Measurements from ENCODE around the gene SIL1.

The SIL1 gene

DNA sequence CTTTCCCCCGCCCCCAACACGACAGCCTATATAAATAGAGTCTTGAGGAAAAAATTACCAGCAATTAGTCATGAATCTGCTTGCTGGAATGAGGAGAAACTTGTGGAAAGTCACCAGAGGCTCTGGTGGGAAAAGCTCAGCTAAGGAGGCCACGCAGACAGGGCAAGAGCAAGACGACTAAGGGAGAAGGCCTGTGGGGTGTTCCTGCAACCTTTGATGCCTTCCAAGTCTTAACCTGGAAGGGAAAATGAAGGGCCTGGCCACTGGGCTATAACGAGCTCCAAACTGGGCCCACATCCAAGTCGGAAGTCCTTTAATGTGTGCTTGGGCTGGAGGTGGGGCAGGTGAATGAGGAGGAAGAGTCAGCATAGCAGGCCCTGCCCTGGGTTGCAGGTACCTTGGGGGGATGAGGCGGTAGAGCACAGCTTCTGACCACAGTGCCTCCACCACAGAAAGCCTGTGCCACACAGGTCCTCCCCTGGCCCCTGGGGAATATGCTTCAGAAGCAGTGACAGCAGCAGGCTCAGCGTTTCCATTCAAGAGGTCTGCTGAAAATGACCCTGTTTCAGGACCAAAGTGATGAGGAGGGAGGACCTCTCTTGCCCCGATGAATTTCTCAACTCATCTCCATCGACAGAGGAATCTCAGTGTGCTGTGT lies 230.2 kb downstream of the SIL1 start:
- DNase-seq (ENCODE audit: insufficient read length, low spot score) (no peak), FAIRE-seq (no peak)

DNA sequence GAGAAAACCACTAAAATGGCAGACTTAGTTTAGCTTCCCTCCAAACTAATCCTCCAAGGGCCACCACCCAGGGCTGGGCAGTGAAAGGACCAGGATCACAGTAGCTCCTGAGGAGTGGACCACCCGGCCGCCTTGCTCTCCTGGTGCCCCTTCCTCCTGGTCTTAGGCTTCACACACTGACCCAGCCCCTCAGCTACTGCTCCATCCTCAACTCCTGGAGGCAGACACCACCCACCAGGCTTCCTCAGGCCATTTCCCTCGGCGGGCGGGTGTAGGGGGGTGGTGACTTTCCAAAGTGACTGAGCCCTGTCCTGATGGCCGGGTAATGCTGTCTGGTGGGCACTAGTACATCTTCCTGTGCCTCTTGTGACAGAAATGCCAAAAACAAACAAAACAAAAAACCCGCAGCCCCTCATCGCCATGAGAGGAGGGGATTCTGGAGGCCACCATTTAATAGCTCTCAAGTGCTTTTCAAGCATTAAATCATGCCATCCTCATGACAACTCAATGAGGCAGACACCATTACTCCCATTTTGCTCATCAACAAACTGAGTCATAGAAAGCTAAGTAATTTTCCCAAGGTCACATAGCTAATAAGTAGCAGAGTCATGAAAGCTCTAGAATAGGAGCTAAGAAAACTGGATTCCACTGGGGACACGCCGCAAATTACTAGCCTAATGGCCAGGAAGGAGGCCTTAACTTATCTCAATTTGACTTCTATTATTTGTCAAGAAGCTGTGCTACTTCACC lies 231.8 kb downstream of the SIL1 start:
- DNase-seq (ENCODE audit: insufficient read length, low spot score), result no peak
- no peak for FAIRE-seq

DNA sequence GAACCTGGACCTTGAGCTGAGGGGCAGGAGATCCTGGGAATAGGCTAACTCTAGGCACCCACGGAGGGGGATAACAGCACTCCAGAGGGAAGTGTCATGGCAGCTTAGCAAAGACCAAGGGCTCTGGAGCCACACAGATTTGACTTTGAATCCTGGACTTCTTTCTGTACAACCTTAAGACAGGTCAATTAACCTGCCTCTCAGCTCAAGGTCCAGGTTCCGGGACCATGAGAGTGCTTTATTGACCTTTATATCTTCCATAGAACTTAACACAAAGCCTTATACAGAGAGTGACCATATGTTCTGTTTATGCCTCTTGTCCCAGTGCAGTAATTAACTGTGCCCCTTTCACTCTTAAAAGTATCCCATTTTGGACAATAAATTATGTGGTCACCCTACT lies 232.5 kb downstream of the SIL1 start:
- no peak for FAIRE-seq

DNA sequence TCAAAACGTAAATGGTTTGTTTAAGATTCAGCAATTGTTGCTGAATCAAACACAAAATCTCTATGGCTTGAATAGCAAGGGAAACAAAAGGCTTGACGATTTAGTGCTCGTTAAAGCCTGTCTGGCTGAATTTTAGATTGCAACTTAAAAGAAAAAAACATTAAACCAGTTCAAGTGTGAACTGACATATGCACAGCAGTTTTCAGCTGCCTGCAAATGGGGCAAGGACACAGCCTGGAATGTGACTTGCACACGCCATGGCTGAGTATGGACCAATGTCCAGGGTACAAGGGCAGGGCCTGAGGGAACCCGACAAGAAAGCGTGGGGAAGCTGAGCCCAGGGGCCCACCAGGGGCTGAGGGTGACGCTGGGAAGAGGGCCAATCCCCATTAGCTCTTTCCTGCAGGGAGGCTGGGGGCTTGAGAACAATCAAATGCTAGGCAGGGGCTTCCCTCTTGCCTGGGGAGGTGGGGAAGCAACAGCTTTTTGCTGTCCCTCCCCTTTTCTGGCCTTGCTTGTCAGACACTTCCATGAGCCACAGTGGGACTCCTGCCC lies 233.4 kb downstream of the SIL1 start:
- no peak for DNase-seq (ENCODE audit: insufficient read length, low spot score)
- peak; percentile 23 for FAIRE-seq

More for the DNA sequence above, 232.5 kb downstream of the SIL1 start:
- DNase-seq (ENCODE audit: insufficient read length, low spot score), result no peak

DNA sequence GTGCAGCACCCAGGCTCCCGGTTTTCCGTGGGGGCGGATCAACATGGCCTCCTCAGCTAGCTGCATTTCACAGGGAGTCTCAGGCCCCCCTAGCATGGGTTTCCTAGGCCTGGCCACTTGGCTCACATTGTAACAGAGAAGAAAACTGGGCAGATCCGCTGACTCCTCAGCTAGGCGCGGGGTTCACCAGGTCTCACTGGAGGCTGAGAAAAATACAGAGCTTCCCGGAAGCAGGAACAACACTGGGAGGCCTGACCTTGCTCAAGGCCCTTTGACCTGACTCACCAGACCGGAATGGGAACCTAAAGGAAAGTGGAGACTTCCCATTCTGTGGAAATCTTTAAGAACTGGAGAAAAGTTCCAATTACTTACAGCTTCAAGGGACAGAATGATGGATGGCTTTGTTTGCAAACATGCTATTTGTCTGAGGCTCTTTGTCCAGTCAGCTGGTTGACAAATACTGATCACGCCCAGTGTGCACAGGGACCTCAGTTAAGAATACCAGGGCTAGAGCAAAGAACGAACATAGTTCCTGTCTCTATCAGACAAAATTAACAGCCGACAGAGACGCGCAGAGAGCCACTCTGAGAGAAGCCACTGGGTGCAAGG lies 234.3 kb downstream of the SIL1 start:
- DNase-seq (ENCODE audit: insufficient read length, low spot score) (no peak), FAIRE-seq (no peak)

DNA sequence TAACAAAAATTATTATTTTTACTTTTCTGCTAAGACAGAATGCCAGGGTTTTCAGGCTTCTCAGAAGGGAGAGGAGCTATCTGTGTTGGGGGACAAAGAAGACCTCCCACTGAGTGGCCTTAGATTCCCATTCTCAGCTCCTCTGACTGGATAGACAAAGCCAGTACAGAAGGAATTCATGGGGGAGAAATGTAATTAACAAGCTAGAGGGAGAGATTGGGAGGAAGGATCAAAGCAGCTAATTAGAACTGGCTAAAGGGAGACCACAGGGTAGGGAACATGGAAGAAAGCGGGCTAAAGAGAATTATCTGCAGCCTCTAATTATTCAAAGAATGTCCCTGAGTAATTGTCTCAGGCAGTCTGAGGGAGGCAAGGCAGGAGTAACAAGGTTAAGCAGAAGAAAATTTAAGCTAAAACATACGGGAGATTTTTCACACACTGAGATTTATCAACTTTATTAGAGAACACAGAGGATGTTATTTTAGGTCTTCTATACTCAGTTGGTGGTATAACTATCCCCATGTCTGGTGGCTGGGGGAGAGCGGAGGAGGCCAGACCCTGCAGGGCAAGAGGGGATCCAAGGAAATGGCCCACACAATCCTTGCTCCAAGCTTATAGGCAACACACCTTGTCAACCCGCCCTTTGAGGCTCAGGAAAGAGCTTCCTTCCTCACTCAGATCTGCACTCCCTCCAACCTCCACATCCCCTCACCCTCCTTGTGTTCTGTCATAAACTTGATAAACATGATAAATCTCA lies 235.4 kb downstream of the SIL1 start:
- FAIRE-seq (no peak), DNase-seq (ENCODE audit: insufficient read length, low spot score) (no peak)

DNA sequence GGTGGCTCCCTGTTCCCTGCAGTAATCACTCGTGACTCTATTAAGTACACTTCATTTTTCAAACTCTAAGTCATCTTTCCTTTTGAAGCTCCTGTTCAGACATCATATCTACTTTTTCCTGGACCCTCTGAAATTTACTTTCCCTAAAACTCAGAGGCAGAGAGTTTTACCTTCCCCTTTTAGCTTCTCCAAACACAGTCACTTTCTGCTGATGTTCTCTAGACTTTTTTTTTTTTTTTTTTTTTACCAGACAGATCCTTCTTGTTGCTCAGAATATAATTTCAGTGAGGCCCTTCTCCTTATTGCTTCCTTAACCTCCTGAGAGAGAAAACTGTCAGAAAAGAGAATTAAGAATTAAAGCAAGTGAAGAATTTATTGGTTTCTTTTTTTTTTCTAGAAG lies 236.4 kb downstream of the SIL1 start:
- DNase-seq (ENCODE audit: insufficient read length, low spot score), result no peak
- no peak for FAIRE-seq

DNA sequence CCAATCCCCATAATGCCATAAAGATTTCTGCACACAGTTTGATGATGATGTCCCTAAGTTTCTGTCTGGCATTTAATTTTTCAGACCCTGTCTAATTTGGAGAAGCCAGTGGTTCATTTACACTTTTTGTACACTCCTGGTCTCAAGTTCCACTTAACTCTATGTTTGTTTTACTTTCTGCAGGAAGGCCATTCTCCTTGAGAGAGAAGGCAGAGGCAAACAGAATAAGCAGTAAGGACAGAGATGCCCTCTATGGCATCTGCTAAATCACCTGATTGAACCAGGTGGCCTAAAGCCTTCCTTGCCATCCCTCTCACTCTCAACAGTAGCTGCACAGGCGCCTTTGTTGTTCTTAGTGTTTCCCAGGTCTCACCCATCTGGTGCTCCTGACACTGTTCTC lies 236.9 kb downstream of the SIL1 start:
- FAIRE-seq (no peak), DNase-seq (ENCODE audit: insufficient read length, low spot score) (no peak)

DNA sequence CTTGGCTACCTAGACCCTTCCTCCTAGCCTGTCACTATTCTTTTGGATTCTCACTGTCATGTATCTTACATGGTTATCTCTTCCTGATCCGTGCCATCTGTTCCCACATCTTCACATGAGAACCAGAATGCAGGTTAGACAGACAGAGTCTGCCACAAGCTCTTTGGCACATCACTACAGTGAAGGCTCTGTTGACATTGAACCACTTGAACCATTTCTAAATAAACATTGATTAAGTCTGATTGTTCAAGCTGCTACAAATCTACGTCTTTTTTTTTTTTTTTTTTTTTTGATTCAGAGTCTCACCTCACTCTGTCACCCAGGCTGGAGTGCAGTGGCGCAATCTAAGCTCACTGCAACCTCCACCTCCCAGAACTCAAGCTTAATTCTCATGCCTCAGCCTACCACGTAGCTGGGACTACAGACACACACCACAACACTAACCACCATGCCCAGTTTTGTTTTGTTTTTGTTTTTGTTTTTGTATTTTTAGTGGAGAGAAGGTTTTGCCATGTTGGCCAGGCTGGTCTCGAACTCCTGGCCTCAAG lies 237.9 kb downstream of the SIL1 start:
- FAIRE-seq (no peak), DNase-seq (ENCODE audit: insufficient read length, low spot score) (no peak)

DNA sequence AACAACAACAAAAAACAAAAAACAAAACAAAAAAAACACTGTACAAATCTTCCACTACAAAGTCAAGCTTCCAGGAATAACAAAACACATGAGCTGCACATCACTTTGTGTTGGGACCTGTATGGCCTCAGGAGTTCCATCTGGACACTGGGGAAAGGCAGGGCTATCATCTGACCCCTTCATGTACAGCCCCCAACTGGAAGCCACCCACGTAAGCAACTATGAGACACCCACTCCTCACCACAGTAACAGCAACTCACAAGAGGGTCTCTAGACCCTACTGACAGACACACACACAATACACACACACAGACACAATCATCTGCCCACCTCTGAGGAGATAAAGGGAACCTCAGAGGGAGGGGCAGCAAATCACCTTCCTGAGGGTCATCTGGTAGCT lies 241.4 kb downstream of the SIL1 start:
- DNase-seq (ENCODE audit: insufficient read length, low spot score), result no peak
- FAIRE-seq, result peak; percentile 40

DNA sequence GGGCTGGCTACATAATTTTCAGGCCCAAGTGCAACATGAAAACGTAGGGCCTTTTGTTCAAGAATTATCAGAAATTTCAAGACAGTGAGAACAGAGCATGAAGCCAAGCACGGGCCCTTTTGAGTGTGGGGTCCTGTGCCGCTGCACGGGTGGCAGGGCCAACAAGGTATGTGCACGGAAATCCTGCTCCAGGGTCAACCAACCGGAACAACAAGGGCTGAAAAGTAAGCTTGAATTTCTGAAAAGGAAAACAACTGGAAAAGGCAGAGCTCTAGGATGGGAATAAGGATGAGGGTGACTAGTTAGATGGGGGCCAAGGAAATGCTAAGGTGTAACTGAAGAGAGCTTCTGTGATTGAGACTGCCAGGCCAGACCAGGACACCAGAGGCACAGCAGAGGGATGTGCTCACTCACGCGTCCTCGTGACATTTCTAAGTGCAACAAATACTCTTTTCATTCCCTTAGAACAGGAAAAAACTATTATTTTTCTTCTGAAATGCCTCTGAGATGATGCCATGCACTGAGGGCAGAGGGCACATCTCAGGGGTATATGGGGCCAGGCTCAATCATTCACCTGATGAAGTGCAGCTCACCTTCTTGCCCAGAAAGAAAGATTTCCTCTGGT lies 242.4 kb downstream of the SIL1 start:
- DNase-seq (ENCODE audit: insufficient read length, low spot score), result no peak
- no peak for FAIRE-seq

DNA sequence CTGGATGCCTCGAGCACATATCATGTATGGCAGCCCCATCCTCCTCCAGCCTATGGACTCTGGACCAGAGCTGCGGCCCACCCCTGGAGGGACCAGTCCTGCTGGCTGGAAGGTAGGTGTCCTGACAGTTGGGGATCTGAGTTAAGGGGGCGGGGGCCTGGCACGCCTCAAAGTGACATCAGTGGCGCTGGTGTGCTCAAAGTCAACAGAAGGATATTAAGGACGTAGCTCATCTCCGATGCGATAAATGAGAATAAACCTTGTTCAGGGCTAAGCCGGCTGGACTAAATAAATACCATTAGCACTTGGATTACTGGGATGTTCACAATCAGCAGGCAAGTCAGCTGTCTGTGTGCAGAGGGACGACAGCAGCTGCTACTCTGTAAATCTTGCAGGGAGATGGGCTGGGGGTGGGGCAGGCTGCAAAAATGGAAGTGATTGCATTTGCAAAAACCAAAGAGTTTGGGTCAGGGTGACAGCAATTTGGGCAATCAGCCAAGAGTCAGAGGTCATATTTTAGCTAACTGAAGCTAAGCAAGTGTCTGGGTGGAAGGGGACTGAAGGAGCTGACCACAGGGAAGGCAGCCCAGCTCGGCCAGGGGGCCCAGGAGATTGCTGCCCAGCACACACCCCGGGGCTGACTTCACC lies 243.0 kb downstream of the SIL1 start:
- FAIRE-seq (no peak), DNase-seq (ENCODE audit: insufficient read length, low spot score) (no peak)

DNA sequence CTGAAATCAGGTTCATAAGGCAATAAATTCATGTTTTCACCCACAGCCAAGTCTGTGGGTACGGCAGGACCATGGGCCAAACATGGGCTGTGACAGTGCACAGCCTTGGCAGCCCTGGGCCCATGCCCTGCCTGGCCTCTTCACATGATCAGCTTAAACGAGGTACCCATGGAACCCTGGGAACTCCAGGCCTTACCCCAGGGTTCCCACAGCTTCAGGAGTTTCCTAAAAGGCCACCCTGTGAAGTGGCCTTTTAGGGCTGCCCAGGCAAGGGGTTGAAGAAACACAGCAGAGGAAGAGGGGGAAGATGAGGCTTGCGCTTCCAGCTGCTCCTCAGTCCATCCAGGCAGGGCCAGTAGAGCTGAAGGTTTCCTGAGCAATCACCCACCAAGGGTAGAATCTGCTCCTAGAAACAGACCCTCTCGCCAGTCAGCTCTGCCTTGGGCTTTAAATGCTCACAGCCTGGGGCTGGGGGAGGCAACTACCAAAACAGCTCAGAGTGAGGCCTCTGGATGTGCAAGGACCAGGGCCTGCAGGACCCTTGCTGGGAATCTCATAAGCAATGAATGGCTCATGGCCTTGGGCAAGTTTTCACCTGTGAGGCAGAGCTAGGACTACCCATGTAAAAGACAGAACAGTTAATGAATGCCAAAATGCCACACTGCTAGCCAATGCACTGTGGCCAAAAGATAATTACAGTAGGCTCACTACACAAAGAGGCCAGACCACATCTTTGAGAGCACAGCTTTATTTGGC lies 243.7 kb downstream of the SIL1 start:
- DNase-seq (ENCODE audit: insufficient read length, low spot score) (no peak), FAIRE-seq (no peak)

DNA sequence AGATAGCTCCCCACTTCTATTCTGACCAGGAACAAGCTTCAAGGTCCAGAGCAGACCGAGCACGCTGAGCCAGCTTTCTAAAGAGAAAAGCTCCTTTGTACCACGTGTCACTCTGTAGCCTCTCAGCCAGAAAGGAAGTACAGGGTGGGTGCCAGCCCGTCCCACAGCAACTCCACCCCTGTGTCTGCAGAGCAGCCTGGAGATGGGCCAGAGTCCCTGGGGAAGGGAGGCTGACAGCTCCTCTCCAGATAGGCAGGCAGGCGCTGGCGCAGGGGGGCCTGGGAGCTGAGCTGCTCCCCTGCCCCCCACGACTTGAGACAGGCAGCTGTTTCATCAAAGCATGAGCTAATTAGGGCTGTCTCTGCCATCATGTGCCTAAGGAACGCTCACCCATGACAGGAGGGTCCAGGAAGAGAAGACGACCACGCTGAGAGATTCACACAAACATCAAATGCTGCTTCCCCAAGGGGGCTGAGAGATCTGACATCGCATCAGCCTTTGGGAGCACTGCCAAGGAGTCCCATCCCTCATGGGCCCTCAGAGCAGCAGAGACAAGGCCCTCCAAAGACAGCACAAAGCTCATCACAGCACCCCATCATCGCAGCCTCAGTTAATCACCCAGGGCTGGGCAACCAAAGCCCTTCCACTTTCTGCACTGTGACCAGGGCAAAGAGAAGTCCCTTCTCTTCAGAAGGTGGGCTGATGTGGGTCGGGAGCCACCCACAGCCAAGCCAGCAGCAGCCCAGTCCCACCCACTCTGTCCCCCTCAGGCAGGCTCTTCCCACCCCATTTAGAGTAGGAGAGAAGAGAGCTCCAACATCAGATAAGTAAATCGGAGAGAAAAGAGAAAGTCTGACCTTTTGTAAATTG lies 244.5 kb downstream of the SIL1 start:
- FAIRE-seq, result no peak

DNA sequence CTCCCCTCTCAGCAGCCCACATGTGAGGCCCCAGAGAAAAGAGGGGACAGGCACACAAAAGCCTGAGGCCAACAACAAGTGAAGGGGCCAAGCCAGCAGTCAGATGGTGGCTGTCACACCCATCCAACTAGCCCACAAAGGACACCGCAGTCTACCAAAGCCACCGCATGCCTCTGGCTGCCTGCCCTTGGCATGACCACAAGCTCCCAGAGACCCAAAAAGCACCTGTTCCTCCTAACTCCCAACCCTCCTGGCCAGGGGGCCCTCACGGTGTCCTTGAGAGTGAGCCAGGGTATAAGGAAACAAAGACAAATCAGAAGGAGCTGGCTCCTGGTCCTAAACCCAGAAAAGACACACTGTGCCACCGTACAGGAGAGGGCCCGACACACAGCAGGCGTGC lies 245.2 kb downstream of the SIL1 start:
- no peak for DNase-seq (ENCODE audit: insufficient read length, low spot score)
- no peak for FAIRE-seq

More for the DNA sequence above, 244.5 kb downstream of the SIL1 start:
- no peak for DNase-seq (ENCODE audit: insufficient read length, low spot score)

DNA sequence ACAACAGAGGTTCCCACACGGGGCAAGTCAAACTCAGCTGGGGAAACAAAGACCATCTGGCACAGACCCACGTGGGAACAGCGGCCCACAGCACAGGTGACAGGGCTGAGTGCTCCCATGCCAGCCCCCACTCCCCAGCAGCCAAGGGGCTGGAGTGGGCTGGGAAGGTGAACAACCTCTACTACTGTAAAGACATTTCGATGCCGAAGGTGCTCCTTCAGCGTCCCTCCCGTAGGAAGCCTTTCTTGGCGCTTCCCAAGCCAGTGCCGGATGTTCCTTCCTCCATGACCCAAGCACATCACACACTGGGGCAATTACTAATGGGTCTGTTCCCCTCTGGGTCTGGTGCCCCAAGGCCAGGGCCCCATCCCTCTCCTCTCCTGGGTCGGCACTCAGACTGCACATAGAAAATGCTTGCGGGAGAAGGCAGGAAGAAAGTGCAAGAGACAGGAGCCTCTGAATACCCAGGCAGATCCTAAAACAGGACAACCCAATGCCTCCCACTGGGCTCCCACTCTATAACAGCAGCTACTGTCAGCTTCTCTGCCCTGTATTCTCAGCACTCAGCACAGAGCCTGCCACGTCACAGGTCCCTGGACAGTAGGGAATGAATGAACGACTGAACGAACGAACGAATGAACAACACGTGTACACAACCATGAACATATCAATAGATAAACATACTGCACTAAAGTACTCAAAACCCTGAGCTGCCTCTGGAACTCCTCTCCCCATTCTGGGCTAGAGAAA lies 246.0 kb downstream of the SIL1 start:
- no peak for FAIRE-seq
- no peak for DNase-seq (ENCODE audit: insufficient read length, low spot score)

All from HTR-8/SVneo (cell line).